Measurements from ENCODE around the gene PKMYT1.

The PKMYT1 gene

GRCh38 chr16:2980227-2981176 is at the start of gene PKMYT1:
PKMYT1 (minus strand) TSS chr16:2980446; CDS start chr16:2979657, 789 bp downstream.
- no peak for FAIRE-seq

- FAIRE-seq: no peak
Measured at GRCh38 chr16:3029491-3030221, 49.4 kb upstream of the PKMYT1 start.

- FAIRE-seq: no peak
Measured at GRCh38 chr16:3028716-3029319, 48.6 kb upstream of the PKMYT1 start.

GRCh38 chr16:3027983-3028715 is 47.9 kb upstream of the PKMYT1 start:
- no peak for FAIRE-seq

GRCh38 chr16:3027489-3027795 is 47.2 kb upstream of the PKMYT1 start:
- no peak for FAIRE-seq

GRCh38 chr16:3026609-3027488 is 46.6 kb upstream of the PKMYT1 start:
- FAIRE-seq: no peak

GRCh38 chr16:3026003-3026378 is 45.7 kb upstream of the PKMYT1 start:
- FAIRE-seq: no peak

GRCh38 chr16:3025032-3026002 is 45.1 kb upstream of the PKMYT1 start:
- FAIRE-seq: no peak

GRCh38 chr16:3023669-3024478 is 43.6 kb upstream of the PKMYT1 start, which contains the start of the genes HCFC1R1 and THOC6:
HCFC1R1 (minus strand) TSS chr16:3023942; CDS start chr16:3023941, 1 bp downstream.
THOC6 (plus strand) TSS chr16:3024035; CDS start chr16:3024327, 292 bp downstream.
- FAIRE-seq: no peak

- FAIRE-seq: no peak
Measured at GRCh38 chr16:3023415-3023668, 43.1 kb upstream of the PKMYT1 start.

- FAIRE-seq: no peak
Measured at GRCh38 chr16:3022684-3023414, 42.6 kb upstream of the PKMYT1 start.

GRCh38 chr16:3022208-3022683 is 42.0 kb upstream of the PKMYT1 start:
- FAIRE-seq: no peak

- FAIRE-seq: no peak
Measured at GRCh38 chr16:3021449-3022207, 41.4 kb upstream of the PKMYT1 start.

- FAIRE-seq: no peak
Measured at GRCh38 chr16:3020604-3021448, 40.6 kb upstream of the PKMYT1 start.

GRCh38 chr16:3020247-3020603 is 40.0 kb upstream of the PKMYT1 start, which contains the start of gene TNFRSF12A:
TNFRSF12A (plus strand) TSS chr16:3020368; CDS start chr16:3020398, 30 bp downstream.
- FAIRE-seq: no peak

GRCh38 chr16:3019594-3020246 is 39.5 kb upstream of the PKMYT1 start:
- no peak for FAIRE-seq
